GM18508 (cell line): Measurements from ENCODE around the gene DBT.
"Not testable (repeated sequence)": the region's sequence is repeated elsewhere in the genome, so short reads cannot be mapped to it uniquely, and the experiment has no call there.

Experiments used
- ATAC-seq: cut with Tn5 transposase; IDR thresholded peaks from one replicate; pipeline ENCODE4 v1.9.1; 2021; ENCODE audit warnings: moderate number of reproducible peaks; ENCODE audit not compliant: insufficient read depth, unreplicated experiment

The DBT gene

DNA sequence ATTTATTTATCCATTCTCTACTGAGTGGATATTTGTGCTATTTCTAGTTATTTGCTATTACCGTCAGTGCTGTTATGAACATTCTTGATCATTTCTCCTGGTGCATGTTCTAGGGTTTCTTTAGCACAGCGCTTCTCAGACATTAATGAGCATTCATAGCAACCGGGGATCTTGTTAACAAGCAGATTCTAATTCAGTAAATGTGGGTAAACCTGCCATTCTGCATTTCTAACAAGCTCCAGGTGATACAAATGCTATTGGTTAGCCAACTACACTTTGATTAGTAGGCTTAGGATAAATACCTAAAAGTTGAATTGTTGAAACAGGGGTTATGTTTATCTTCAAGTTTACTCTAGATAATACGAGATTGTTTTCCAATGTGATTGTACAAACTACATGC is 3.3 kb upstream of the DBT start:
- ATAC-seq: no peak

DNA sequence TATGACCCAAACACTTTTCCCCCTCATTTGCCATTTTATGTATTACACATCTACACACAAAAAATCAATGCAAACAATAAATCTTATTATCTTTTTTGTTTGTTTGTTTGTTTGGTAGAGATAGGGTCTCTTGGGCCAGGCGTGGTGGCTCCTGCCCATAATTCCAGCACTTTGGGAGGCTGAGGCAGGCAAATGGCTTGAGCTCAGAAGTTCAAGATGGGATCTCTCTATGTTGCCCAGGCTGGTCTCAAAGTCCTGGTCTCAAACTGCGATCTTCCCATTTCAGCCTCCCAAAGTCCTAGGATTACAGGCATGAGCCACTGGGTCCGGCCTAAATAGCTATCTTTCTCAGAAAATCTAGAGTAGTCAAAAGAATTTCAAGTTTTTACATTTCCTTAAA is 1.2 kb upstream of the DBT start:
- no peak for ATAC-seq

DNA sequence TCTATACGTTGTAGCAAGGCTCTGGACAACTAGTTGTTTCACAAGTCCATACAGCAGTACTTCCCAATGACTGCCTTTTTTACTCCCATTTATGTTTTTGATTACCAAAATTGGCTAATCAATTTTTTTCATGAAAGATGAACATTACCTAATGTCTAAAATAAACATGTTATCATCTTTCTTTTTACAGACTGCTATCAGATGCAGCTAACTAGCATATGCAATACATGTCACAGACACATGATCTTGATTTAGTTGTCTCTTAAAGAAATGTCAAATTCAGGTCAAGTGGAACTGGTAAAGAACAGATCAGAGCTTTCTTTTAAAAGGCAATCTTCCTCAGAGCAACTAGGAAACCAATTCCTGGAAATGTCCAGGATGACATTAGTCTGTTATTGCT is 630 bp upstream of the DBT start:
- no peak for ATAC-seq

DNA sequence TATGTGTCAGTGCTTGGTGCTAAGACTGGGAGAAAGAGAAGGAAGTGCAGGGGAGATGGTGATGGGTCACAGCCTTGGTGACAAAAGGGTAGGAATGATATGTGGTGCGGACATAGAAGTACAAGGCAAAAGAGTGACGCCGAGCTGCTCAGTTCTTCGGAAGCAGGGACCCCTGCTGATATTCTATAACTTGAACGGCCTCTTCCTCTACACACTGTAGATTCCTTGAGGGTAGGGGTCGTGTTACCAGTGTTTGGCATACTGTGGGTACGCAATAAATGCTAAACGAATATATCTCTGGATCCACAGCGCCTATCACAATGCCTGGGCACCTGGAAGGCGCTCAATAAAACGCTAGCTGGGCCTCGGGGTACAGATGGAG is 488 bp downstream of the DBT start:
- no peak for ATAC-seq

DNA sequence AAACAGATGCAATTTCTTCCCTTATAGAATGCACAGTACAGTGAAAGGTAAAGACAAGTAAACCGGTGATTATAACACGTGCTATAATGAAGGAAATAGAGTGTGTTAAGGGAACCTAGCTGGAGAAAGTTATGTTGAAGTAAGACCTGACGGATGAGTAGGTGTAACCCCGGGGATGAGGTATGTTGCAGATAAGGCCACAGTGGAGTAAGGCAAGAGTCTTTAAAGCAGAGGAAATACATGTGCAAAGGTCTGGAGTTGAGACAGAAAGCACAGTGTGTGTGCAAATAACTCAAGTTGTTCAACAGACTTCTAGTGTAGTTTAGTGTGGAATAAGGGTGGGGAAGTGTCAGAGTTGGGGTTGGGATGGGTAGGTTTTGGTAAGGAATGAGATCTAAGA is 2.9 kb downstream of the DBT start:
- no peak for ATAC-seq

DNA sequence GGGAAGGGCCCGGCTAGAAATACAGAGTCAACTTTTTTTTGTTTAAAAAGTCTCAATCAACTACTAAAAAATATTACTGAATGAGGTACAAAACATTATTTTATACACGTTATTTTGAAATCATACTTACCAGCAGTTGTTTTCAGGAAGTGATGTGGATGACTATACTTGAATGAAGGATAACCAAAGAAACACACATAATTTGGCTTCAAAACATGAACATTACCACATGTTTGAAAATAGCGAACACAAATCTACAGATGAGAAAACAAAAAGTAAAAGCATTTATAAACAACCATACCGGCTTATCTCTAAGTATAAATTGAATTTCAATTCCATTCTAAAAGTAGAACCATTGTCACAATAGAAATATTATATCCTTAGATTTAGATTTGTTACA is 9.0 kb downstream of the DBT start:
- ATAC-seq: no peak

DNA sequence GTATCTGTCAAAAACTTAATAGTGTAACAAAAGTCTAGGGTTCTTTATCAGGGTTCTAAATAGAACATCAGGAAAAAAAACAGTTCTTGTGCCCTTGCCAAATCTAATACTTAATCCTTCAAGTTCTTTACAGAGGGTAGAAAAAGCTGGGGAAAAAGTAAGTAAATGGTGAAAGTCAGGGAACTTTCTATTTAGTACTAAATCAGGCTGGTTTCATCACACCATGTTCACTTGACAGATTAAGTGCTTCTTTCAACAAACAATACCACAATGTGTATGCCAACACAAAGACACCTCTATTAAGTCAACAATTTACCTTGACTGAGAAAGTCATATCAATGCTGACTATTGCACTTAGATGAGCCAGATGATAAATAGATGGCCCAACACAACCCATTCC is 9.7 kb downstream of the DBT start:
- no peak for ATAC-seq

DNA sequence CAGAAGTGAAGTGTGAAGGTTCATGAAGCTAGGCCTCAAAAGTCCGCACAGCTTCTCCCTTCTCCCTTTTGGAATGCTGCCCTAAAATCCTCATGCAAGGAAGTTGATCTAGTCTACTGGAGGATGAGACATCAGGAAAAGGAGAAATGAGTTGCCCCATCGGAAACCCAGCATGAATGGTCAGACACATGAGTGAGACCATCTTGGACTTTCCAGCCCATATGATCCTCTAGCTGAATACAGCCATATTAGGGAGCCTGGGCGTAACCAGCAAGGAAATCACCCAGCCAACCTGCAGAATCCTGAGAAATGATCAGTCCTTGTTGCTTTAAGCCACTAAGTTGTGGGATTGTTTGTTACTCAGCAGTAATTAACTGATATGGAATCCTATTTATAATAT is 12.5 kb downstream of the DBT start:
- ATAC-seq: no peak

DNA sequence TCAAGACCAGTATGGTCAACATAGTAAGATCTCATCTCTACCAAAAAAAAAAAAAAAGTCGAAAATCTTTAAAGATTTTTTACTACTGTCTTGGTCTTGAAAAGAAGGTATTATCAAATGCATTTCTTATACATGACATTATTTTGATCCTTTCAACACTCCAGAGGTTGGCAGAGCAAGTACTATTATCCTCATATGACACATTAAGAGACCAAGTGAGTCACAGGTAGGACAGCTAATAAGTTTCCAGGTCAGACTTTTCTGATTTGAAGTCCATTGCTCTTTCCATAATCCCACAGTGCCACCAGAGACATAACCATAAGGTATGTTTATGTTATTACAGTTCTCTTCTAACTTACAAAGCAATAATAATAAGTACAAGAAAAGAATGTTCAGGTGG is 15.2 kb downstream of the DBT start:
- ATAC-seq: no peak

DNA sequence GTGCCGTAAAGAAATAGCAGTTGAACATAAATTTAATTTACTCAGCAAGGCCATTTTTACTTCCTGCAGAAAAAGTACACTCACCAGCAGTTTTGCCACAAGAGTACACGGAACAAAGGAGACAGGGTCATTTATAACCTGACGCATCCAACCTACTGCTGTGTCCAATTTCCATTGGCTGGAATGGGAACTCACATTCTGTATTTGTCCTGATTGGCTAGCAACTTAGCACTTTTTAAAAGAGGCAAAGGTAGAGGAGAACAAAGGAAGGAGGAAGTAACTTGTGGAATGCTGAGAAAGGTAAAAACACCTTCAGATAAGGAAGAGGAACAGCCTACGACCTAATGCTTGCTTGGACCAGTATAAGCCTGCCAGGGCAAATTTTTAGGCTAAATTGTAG is 16.1 kb downstream of the DBT start:
- not testable (repeated sequence) for ATAC-seq

DNA sequence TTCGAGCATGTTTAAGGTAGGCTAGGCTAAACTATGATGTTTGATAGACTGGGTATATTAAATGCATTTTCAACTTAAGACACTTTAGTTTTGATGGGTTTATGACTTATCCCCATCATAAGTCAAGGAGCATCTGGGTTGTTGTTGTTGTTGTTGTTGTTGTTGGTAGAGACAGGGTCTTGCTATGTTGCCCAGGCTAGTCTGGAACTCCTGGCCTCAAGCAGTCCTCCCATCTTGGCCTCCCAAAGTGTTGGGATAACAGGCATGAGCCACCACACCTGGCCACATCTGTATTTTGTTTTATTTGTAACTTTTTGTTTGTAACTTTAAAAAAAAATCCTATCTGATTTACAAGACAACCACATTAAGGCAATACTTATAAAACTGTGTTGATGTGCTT is 17.5 kb downstream of the DBT start:
- ATAC-seq: no peak

DNA sequence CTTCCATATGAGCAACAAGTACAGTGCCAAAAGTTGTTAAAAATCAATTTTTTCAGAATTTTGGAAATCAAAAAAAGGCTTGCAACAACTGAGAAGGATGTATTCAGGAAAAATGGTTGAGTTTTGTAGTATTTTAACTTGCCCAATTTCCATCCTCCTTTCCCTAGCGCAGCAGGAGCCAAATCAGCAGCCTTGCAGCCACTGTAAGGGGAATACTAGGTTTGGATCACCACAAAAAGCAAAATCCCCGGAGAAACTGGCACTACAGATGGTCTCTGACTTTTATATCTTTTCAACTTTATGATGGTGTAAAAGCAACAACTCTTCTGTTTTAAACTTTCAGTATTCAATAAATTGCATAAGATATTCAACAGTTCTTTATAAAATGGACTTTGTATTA is 17.9 kb downstream of the DBT start:
- ATAC-seq: no peak

DNA sequence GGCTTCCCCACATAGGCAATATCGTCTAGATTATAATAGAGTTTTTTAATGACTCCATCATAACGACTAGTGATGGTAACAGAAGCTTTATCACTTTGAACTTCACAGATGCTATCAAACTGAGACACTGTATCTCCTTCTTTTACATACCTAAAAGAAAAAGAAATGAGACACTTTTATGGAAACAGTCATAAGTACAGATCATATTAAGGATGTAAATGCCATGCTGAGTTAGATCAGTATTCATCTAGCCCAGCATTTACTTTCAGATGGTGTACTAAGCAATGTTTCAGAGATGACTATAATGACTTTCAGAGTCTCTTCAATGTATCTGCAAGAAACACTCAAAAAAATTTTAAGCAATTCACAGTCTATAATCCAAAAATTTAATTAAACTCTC is 18.9 kb downstream of the DBT start:
- no peak for ATAC-seq

DNA sequence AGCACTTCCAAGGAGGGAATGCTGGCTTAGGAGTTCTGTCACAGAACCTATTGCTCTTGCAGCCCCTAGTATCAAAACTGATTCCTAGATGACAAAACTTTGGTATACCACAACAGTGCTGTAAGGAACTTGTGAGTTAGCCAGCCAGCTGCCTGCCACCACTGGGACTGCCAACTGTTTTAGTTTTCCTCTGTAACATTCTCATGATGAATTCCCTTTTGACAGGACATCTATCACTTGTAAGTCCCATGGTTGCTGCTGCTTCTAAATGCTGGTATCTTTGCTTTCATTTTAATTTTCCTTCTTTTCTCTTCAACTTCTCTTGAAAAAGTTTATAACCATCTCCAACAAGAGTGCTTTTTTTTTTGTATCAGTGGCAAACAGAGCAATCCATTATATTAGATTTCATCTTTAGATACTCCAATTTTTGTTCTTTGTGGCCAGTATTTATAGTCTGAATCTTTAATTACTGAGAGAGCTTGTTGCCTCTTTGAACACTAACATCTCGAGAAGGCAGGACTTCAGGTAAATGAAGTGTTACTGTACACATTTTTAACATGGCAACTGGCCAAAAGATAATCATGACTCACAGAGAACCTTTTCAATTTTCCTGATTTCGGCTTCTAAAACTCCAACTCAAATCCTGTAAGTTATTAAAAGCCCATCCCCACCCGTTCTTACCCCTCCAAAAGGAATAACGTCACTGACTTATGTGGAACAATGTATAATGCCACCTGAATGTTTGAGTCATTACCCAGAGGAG is 19.8 kb downstream of the DBT start:
- ATAC-seq: no peak

DNA sequence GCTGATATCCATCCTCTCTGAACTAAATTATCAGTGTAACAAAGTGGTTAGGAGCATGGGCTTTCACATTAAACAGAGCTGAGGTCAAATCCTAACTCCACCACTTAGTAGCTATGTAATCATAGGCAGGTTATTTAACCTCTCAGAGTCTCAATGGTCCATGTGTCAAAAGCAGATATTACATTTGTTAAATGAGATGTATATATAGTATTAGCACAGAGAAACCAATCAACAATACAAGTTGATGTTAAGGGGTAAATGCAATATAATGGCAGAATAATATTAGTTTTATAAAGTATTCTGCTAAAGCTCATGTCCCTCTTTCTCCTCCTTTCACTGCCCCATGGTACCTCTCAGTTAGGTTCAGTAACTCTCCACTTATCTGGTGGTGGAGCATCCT is 27.2 kb downstream of the DBT start:
- ATAC-seq: no peak

DNA sequence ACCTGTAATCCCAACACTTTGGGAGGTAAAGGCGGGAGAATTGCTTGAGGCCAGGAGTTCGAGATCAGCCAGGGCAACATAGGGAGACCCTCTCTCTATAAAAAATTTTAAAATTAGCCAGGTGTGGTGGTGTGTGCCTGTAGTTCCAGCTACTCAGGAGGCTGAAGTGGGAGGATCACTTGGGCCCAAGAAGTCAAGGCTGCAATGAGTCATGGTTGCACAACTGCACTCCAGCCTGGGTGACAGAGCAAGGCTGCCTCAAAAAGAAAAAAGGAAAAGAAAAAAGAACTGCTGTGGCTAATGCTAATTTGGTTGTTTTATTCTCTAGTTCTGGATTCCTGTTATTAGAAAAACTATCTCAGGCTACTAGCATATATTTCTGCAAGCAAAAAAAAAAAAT is 29.8 kb downstream of the DBT start:
- no peak for ATAC-seq

DNA sequence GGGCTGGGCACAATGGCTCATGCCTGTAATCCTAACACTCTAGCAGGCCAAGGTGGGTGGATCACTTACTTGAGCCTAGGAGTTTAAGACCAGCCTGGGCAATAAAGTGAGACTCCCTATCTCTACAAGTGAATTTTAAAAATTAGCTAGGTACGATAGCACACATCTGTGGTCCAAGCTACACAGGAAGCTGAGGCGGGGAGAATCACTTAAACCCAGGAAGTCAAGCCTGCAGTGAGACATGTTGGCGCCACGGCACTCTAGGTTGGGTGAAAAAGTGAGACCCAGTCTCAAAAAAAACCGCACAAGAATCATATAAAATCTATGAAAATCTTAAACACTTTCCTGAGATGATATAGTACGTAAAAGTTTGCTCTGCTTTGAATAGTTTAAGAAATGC is 30.2 kb downstream of the DBT start:
- ATAC-seq: no peak

DNA sequence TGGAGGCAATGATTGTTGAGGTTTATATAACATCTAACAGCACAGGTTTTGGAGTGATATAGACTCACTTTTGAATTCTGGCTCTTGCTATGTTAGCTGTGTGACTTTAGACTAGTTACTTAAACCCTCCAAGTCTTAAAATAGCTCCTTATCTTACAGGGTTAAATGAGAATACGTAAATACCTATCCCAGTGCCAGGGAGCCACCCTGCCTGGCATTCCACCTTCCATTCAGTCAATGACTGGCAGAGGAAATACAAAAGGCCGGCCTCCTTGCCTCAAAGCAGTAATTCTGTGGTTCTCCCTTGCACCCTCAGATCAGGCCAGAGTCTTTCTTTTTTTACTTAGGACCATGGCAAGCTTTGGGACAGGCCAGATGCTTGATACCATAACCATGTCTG is 31.8 kb downstream of the DBT start:
- no peak for ATAC-seq

DNA sequence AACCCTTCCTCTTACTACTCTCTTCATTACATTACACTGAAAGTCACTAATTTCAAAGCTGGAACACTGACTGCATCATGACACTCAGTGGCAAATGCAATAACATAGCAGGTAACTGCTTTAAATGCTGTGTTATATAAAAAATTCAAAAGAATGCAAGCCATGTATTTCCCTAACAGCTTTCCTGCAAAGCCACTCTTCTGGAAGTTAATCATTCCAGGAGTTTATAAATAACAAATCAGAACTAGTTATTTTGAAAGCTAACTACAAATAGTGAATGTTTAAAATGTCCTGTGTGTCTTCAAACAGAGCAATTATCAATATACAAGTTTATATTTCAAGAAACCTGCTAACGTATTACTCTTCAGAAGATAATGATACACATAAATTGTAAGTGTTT is 34.5 kb downstream of the DBT start:
- ATAC-seq: no peak

DNA sequence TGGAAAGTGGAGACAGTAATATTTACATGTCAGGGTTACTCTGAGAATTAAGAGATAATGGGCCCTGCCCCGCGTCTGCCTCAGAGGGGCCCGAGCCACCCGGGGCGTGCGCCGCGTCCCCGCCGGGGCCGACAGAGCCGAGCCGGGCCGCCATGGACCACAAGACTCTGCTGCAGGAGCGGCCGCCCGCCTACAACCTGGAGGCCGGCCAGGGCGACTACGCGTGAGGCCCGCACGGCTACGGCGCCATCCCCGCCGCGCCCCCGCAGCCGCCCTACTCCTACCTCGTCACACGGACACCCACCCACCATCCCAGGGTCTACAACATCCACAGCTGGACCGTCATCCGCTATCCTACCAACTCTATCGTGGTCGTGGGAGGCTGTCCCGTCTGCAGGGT is 36.5 kb downstream of the DBT start:
- ATAC-seq: no peak

DNA sequence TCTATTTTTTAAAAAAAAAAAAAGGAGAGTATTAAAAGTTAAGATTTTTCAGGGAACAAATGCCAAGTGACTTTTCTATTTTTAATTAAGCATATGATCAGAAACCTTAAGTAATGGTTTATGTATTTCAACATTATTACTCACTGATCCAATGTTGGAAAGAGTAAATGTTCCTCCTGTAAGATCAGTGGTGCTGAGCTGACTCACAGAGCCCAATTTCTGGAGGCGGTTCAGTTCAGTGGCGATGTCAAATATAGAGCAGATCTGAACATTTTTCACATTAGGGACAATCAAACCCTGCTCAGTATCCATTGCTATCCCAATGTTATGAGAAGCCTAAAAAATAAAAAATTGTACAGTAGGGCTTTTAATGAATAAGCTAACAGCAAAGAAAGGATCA is 43.3 kb downstream of the DBT start:
- ATAC-seq: no peak

DNA sequence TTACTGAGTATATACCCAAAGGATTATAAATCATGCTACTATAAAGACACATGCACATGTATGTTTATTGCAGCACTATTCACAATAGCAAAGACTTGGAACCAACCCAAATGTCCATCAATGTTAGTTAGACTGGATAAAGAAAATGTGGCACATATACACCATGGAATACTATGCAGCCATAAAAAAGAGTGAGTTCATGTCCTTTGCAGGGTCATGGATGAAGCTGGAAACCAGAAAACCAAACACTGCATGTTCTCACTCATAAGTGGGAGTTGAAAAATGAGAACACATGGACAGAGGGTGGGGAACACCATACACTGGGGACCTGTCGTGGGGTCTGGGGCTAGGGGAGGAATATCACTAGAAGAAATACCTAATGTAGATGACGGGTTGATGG is 44.0 kb downstream of the DBT start:
- ATAC-seq: not testable (repeated sequence)

DNA sequence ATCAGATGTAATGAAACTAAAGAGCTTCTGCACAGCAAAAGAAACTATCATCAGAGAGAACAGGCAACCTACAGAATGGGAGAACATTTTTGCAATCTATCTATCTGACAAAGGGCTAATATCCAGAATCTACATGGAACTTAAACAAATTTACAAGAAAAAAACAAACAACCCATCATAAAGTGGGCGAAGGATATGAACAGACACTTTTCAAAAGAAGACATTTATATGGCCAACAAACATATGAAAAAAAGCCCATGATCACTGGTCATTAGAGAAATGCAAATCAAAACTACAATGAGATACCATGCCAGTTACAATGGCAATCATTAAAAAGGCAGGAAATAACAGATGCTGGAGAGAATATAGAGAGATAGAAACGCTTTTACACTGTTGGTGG is 44.5 kb downstream of the DBT start:
- ATAC-seq: not testable (repeated sequence)
